Central memory CD8-positive, alpha-beta T cell (primary cell): Measurements from ENCODE around the gene ESRRB.

Experiments used
- ATAC-seq: fragments of 150-1000 bp; cut with Tn5 transposase; replicated peaks from 2 replicates; pipeline ENCODE4 v1.10.0; 2022; ENCODE audit warnings: mild to moderate bottlenecking, moderate FRiP score, moderate number of reproducible peaks; ENCODE audit not compliant: poor library complexity, severe bottlenecking; ENCODE audit errors: extremely low read depth
- DNase-seq, 2 donors: peaks; one replicate each; pipeline ENCODE4 v3.0.0; 2021; ENCODE audit warnings: low spot score in 2 of 2
- H3K27ac Mint-ChIP-seq: one replicate; pipeline ENCODE4 v1.8.0; 2022; ENCODE audit warnings: low read depth, mild to moderate bottlenecking, moderate library complexity, mixed read lengths
- H3K27me3 Mint-ChIP-seq: one replicate; pipeline ENCODE4 v1.8.0; 2022; ENCODE audit warnings: mixed read lengths
- H3K36me3 Mint-ChIP-seq: one replicate; pipeline ENCODE4 v1.8.0; 2022; ENCODE audit warnings: mild to moderate bottlenecking, moderate library complexity, mixed read lengths; ENCODE audit not compliant: insufficient read depth
- H3K4me1 Mint-ChIP-seq: one replicate; pipeline ENCODE4 v1.8.0; 2022; ENCODE audit warnings: mixed read lengths
- H3K4me3 Mint-ChIP-seq: one replicate; pipeline ENCODE4 v1.8.0; 2022; ENCODE audit warnings: mild to moderate bottlenecking, moderate library complexity, mixed read lengths
- H3K9me3 Mint-ChIP-seq: one replicate; pipeline ENCODE4 v1.8.0; 2022; ENCODE audit warnings: mixed read lengths

Gene ESRRB

GRCh38 chr14:76375947-76376404 lies at the start of gene ESRRB:
ESRRB (plus strand) TSS chr14:76376137; CDS start chr14:76376402, 265 bp downstream.
- DNase-seq (no peak), ATAC-seq (no peak)
- peaks cover 93% of the 10 kb centered on the region for H3K27me3 Mint-ChIP-seq

GRCh38 chr14:76326918-76327689 lies 48.8 kb upstream of the ESRRB start:
- DNase-seq (no peak), ATAC-seq (no peak)
- H3K27me3 Mint-ChIP-seq, result peaks cover 78% of the 10 kb centered on the region
- H3K36me3 Mint-ChIP-seq, result peaks cover 2% of the 10 kb centered on the region
- H3K4me1 Mint-ChIP-seq, result peaks cover 6% of the 10 kb centered on the region
- H3K4me3 Mint-ChIP-seq, result no peak overlapping the region
- no peak overlapping the region for H3K27ac Mint-ChIP-seq
- no peaks in the 10 kb centered on the region for H3K9me3 Mint-ChIP-seq

More at GRCh38 chr14:76375947-76376404, at the start of gene ESRRB:
- H3K36me3 Mint-ChIP-seq, result peaks cover 1% of the 10 kb centered on the region
- no peak within 1 kb of the TSS for H3K27ac Mint-ChIP-seq
- H3K4me3 Mint-ChIP-seq, result no peak within 1 kb of the TSS
- H3K4me1 Mint-ChIP-seq, result peaks cover 6% of the 10 kb centered on the region
- H3K9me3 Mint-ChIP-seq, result no peaks in the 10 kb centered on the region

GRCh38 chr14:76328457-76329137 lies 47.3 kb upstream of the ESRRB start:
- Mint-ChIP-seq H3K4me1 (peaks cover 6% of the 10 kb centered on the region), H3K36me3 (peaks cover 2% of the 10 kb centered on the region), H3K4me3 (no peak overlapping the region), H3K27me3 (peaks cover 63% of the 10 kb centered on the region), H3K9me3 (no peaks in the 10 kb centered on the region), H3K27ac (no peak overlapping the region)
- ATAC-seq (no peak), DNase-seq (no peak)

GRCh38 chr14:76329154-76329928 lies 46.6 kb upstream of the ESRRB start:
- H3K4me1 Mint-ChIP-seq, result peaks cover 6% of the 10 kb centered on the region
- H3K4me3 Mint-ChIP-seq, result no peak overlapping the region
- peaks cover 60% of the 10 kb centered on the region for H3K27me3 Mint-ChIP-seq
- H3K36me3 Mint-ChIP-seq, result peaks cover 2% of the 10 kb centered on the region
- H3K27ac Mint-ChIP-seq, result no peak overlapping the region
- ATAC-seq (no peak), DNase-seq (no peak)
- H3K9me3 Mint-ChIP-seq, result no peaks in the 10 kb centered on the region

GRCh38 chr14:76329951-76330350 lies 46.0 kb upstream of the ESRRB start:
- DNase-seq, result no peak
- no peak for ATAC-seq
- H3K9me3 Mint-ChIP-seq, result no peaks in the 10 kb centered on the region
- peaks cover 6% of the 10 kb centered on the region for H3K4me1 Mint-ChIP-seq
- H3K36me3 Mint-ChIP-seq, result peaks cover 2% of the 10 kb centered on the region
- H3K27ac Mint-ChIP-seq, result no peak overlapping the region
- peaks cover 60% of the 10 kb centered on the region for H3K27me3 Mint-ChIP-seq
- no peak overlapping the region for H3K4me3 Mint-ChIP-seq

GRCh38 chr14:76330411-76331327 lies 45.3 kb upstream of the ESRRB start:
- peaks cover 56% of the 10 kb centered on the region for H3K27me3 Mint-ChIP-seq
- ATAC-seq, result no peak

GRCh38 chr14:76331328-76332011 lies 44.5 kb upstream of the ESRRB start:
- Mint-ChIP-seq H3K4me1 (peaks cover 6% of the 10 kb centered on the region), H3K27me3 (peaks cover 56% of the 10 kb centered on the region), H3K9me3 (no peaks in the 10 kb centered on the region), H3K27ac (no peak overlapping the region), H3K4me3 (no peak overlapping the region), H3K36me3 (peaks cover 2% of the 10 kb centered on the region)
- DNase-seq (no peak), ATAC-seq (no peak)

More at GRCh38 chr14:76330411-76331327, 45.3 kb upstream of the ESRRB start:
- H3K9me3 Mint-ChIP-seq, result no peaks in the 10 kb centered on the region
- DNase-seq, result no peak
- H3K36me3 Mint-ChIP-seq, result peaks cover 2% of the 10 kb centered on the region
- peaks cover 6% of the 10 kb centered on the region for H3K4me1 Mint-ChIP-seq
- no peak overlapping the region for H3K4me3 Mint-ChIP-seq
- H3K27ac Mint-ChIP-seq, result no peak overlapping the region

- Mint-ChIP-seq H3K4me1 (peaks cover 6% of the 10 kb centered on the region), H3K27ac (no peak overlapping the region), H3K9me3 (no peaks in the 10 kb centered on the region), H3K36me3 (no peaks in the 10 kb centered on the region), H3K4me3 (no peak overlapping the region), H3K27me3 (peaks cover 48% of the 10 kb centered on the region)
- DNase-seq (no peak), ATAC-seq (no peak)
Measured at GRCh38 chr14:76333664-76334063, 42.3 kb upstream of the ESRRB start.

- no peak for ATAC-seq
- Mint-ChIP-seq H3K27ac (no peak overlapping the region), H3K4me3 (no peak overlapping the region), H3K36me3 (no peaks in the 10 kb centered on the region), H3K4me1 (peaks cover 6% of the 10 kb centered on the region), H3K9me3 (no peaks in the 10 kb centered on the region), H3K27me3 (peaks cover 42% of the 10 kb centered on the region)
- no peak for DNase-seq
Measured at GRCh38 chr14:76334316-76334715, 41.6 kb upstream of the ESRRB start.

- H3K27ac Mint-ChIP-seq, result no peak overlapping the region
- H3K4me3 Mint-ChIP-seq, result no peak overlapping the region
- no peak for DNase-seq
- no peaks in the 10 kb centered on the region for H3K4me1 Mint-ChIP-seq
- no peak for ATAC-seq
- H3K27me3 Mint-ChIP-seq, result peaks cover 31% of the 10 kb centered on the region
- no peaks in the 10 kb centered on the region for H3K9me3 Mint-ChIP-seq
- peaks cover under 1% of the 10 kb centered on the region for H3K36me3 Mint-ChIP-seq
Measured at GRCh38 chr14:76336876-76337275, 39.1 kb upstream of the ESRRB start.

GRCh38 chr14:76337635-76338545 lies 38.0 kb upstream of the ESRRB start:
- Mint-ChIP-seq H3K9me3 (no peaks in the 10 kb centered on the region), H3K27ac (no peak overlapping the region), H3K4me1 (no peaks in the 10 kb centered on the region), H3K27me3 (peaks cover 32% of the 10 kb centered on the region), H3K36me3 (peaks cover 2% of the 10 kb centered on the region), H3K4me3 (no peak overlapping the region)
- DNase-seq (no peak), ATAC-seq (no peak)
